ENCODE results near the gene MSN.
"Not testable (repeated sequence)": the region's sequence is repeated elsewhere in the genome, so short reads cannot be mapped to it uniquely, and the experiment has no call there.

The MSN gene

GRCh38 chrX:65752294-65752693 is 84.8 kb downstream of the MSN start:
- Mint-ChIP-seq H3K36me3 (ENCODE audit: low read depth) (no peaks in the 10 kb centered on the region), H3K4me3 (no peak overlapping the region), H3K27me3 (peaks cover 1% of the 10 kb centered on the region), H3K9me3 (no peaks in the 10 kb centered on the region), H3K27ac (no peak overlapping the region), H3K4me1 (ENCODE audit: low read depth) (peaks cover 16% of the 10 kb centered on the region)
- intact Hi-C loops (cut with micrococcal nuclease): no loop called here

GRCh38 chrX:65755786-65756185 is 88.3 kb downstream of the MSN start:
- Mint-ChIP-seq H3K9me3 (no peaks in the 10 kb centered on the region), H3K27ac (no peak overlapping the region), H3K4me1 (ENCODE audit: low read depth) (peaks cover 13% of the 10 kb centered on the region), H3K4me3 (no peak overlapping the region), H3K36me3 (ENCODE audit: low read depth) (no peaks in the 10 kb centered on the region), H3K27me3 (peaks cover 1% of the 10 kb centered on the region)
- intact Hi-C loops (cut with micrococcal nuclease): no loop called here

- no peak overlapping the region for H3K27ac Mint-ChIP-seq
- no peak overlapping the region for H3K4me3 Mint-ChIP-seq
- H3K9me3 Mint-ChIP-seq: no peaks in the 10 kb centered on the region
- intact Hi-C loops (cut with micrococcal nuclease): no loop called here
- peaks cover 4% of the 10 kb centered on the region for H3K27me3 Mint-ChIP-seq
- H3K36me3 Mint-ChIP-seq (ENCODE audit: low read depth): no peaks in the 10 kb centered on the region
- no peaks in the 10 kb centered on the region for H3K4me1 Mint-ChIP-seq (ENCODE audit: low read depth)
These were observed 90.5 kb downstream of the MSN start for GRCh38 chrX:65757943-65758342.

- H3K27ac Mint-ChIP-seq: no peak overlapping the region
- peaks cover 4% of the 10 kb centered on the region for H3K27me3 Mint-ChIP-seq
- no peaks in the 10 kb centered on the region for H3K4me1 Mint-ChIP-seq (ENCODE audit: low read depth)
- H3K9me3 Mint-ChIP-seq: no peaks in the 10 kb centered on the region
- H3K36me3 Mint-ChIP-seq (ENCODE audit: low read depth): no peaks in the 10 kb centered on the region
- H3K4me3 Mint-ChIP-seq: no peak overlapping the region
- intact Hi-C loops (cut with micrococcal nuclease): no loop called here
These were observed 91.1 kb downstream of the MSN start for GRCh38 chrX:65758505-65758904.

- H3K36me3 Mint-ChIP-seq (ENCODE audit: low read depth); H3K4me3 Mint-ChIP-seq; H3K4me1 Mint-ChIP-seq (ENCODE audit: low read depth); intact Hi-C loops (cut with micrococcal nuclease); H3K27ac Mint-ChIP-seq; H3K9me3 Mint-ChIP-seq; H3K27me3 Mint-ChIP-seq: not testable (repeated sequence)
These were observed 92.1 kb downstream of the MSN start for GRCh38 chrX:65759525-65759924.

GRCh38 chrX:65769564-65770292 is 102.3 kb downstream of the MSN start:
- no peaks in the 10 kb centered on the region for H3K9me3 Mint-ChIP-seq
- intact Hi-C loops (cut with micrococcal nuclease): no loop called here
- H3K27me3 Mint-ChIP-seq: no peaks in the 10 kb centered on the region
- H3K4me1 Mint-ChIP-seq (ENCODE audit: low read depth): peaks cover 7% of the 10 kb centered on the region
- no peak overlapping the region for H3K4me3 Mint-ChIP-seq
- no peak overlapping the region for H3K27ac Mint-ChIP-seq
- no peaks in the 10 kb centered on the region for H3K36me3 Mint-ChIP-seq (ENCODE audit: low read depth)

- Mint-ChIP-seq H3K4me1 (ENCODE audit: low read depth) (peaks cover 7% of the 10 kb centered on the region), H3K36me3 (ENCODE audit: low read depth) (no peaks in the 10 kb centered on the region), H3K4me3 (no peak overlapping the region), H3K9me3 (no peaks in the 10 kb centered on the region), H3K27me3 (no peaks in the 10 kb centered on the region), H3K27ac (no peak overlapping the region)
- intact Hi-C loops (cut with micrococcal nuclease): no loop called here
These were observed 105.4 kb downstream of the MSN start for GRCh38 chrX:65772842-65773241.

GRCh38 chrX:65781845-65782244 is 114.4 kb downstream of the MSN start:
- no peak overlapping the region for H3K27ac Mint-ChIP-seq
- intact Hi-C loops (cut with micrococcal nuclease): no loop called here
- peaks cover 10% of the 10 kb centered on the region for H3K4me1 Mint-ChIP-seq (ENCODE audit: low read depth)
- H3K4me3 Mint-ChIP-seq: no peak overlapping the region
- H3K9me3 Mint-ChIP-seq: no peaks in the 10 kb centered on the region
- no peaks in the 10 kb centered on the region for H3K27me3 Mint-ChIP-seq
- H3K36me3 Mint-ChIP-seq (ENCODE audit: low read depth): no peaks in the 10 kb centered on the region

- Mint-ChIP-seq H3K4me1 (ENCODE audit: low read depth) (peaks cover 10% of the 10 kb centered on the region), H3K4me3 (no peak overlapping the region), H3K36me3 (ENCODE audit: low read depth) (no peaks in the 10 kb centered on the region), H3K27ac (no peak overlapping the region), H3K9me3 (no peaks in the 10 kb centered on the region), H3K27me3 (no peaks in the 10 kb centered on the region)
- intact Hi-C loops (cut with micrococcal nuclease): no loop called here
These were observed 116.3 kb downstream of the MSN start for GRCh38 chrX:65783746-65784145.

Data from dendritic cell treated with granulocyte-macrophage colony-stimulating factor and Interleukin-4, amounts not matched to agents 40 ng/mL and 50 ng/mL, for 4 days (primary cell).